GM23248 (cell line): ENCODE measurements around the gene EFS.

Source experiments
- EZH2 ChIP-seq: fragments of 200-600 bp; sonication (generic); IDR thresholded peaks from 2 replicates; pipeline ENCODE4 v1.6.1; 2018; ENCODE audit warnings: antibody characterized with exemption, mild to moderate bottlenecking; ENCODE audit not compliant: insufficient read depth, poor library complexity, severe bottlenecking
- EZH2phosphoT487 ChIP-seq: fragments of 200-600 bp; sonication (generic); IDR thresholded peaks from 2 replicates; pipeline ENCODE4 v1.6.1; 2018; ENCODE audit warnings: antibody characterized with exemption, moderate library complexity, mild to moderate bottlenecking, low read depth; ENCODE audit not compliant: insufficient read depth

DNA sequence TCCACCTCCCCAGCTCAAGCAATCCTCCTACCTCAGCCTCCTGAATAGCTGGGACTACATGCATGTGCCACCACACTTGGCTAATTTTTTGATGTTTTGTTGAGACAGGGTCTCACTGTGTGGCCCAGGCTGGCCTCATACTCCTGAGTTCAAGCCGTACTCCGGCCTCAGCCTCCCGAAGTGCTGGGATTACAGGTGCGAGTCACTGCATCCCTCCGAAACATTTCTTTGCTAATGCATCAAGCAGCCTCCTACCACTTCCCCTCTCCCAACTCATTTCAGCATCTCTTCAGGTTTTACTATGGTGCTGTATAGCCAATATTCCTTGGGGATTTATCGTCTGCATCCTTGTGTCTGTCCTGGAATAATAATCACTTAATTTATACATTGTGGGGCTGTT lies 10.0 kb downstream of the EFS start:
- TF ChIP-seq EZH2, result no peak
- TF ChIP-seq EZH2phosphoT487, result no peak
